Fibroblast of the aortic adventitia (primary cell): ENCODE measurements around the gene FBXL3. TPM values are rescaled to one million over a fixed set of nuclear protein-coding genes. Genes with fewer than 3 reads are reported as not detected.

ENCODE experiments used
- DNase-seq: peaks from one replicate; pipeline ENCODE4 v3.0.0-alpha.2; 2010; ENCODE audit warnings: low read depth
- H3K4me3 ChIP-seq: 2 replicates; pipeline ENCODE4 v1.5.1; 2011; ENCODE audit warnings: low read depth, mild to moderate bottlenecking, control low read depth, low read length, moderate library complexity
- total RNA-seq: library from RNA; depleted of rRNA; stranded (reverse); fragments of >200 nt; gene quantifications from 2 replicates; pipeline ENCODE4 v1.2.3, GENCODE V29; 2012; ENCODE audit warnings: low replicate concordance
- TF ChIP-seq, protein P1 (sequence below): IDR thresholded peaks from 2 replicates; pipeline ENCODE4 v1.5.1; 2011; ENCODE audit warnings: mild to moderate bottlenecking, low read length, control low read depth, inconsistent platforms; ENCODE audit not compliant: insufficient read depth

The FBXL3 gene
- total RNA-seq, 1 donor, result 78.8 TPM

DNA sequence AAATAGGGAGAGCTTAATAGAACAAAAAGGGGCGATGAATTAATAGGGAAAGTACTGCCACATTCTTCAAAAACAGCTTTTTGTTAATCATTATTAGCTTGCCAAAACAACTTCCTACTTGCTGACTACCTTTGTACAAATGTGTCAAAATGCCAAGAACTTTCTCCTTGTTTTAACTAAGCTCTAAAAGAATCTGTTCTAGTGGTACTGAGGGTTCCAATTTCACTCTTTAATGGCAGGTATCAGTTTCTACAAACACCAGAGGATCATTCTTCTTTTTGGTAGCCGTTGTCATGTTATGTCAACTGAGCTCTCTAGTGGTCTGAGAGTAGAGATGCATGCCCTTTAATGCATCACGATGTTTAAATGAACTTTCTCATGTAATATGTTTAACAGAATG, 29.4 kb upstream of the FBXL3 start:
- no peak overlapping the region for H3K4me3 ChIP-seq
- TF ChIP-seq, protein P1, sequence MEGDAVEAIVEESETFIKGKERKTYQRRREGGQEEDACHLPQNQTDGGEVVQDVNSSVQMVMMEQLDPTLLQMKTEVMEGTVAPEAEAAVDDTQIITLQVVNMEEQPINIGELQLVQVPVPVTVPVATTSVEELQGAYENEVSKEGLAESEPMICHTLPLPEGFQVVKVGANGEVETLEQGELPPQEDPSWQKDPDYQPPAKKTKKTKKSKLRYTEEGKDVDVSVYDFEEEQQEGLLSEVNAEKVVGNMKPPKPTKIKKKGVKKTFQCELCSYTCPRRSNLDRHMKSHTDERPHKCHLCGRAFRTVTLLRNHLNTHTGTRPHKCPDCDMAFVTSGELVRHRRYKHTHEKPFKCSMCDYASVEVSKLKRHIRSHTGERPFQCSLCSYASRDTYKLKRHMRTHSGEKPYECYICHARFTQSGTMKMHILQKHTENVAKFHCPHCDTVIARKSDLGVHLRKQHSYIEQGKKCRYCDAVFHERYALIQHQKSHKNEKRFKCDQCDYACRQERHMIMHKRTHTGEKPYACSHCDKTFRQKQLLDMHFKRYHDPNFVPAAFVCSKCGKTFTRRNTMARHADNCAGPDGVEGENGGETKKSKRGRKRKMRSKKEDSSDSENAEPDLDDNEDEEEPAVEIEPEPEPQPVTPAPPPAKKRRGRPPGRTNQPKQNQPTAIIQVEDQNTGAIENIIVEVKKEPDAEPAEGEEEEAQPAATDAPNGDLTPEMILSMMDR, result no peak
- no peak for DNase-seq

DNA sequence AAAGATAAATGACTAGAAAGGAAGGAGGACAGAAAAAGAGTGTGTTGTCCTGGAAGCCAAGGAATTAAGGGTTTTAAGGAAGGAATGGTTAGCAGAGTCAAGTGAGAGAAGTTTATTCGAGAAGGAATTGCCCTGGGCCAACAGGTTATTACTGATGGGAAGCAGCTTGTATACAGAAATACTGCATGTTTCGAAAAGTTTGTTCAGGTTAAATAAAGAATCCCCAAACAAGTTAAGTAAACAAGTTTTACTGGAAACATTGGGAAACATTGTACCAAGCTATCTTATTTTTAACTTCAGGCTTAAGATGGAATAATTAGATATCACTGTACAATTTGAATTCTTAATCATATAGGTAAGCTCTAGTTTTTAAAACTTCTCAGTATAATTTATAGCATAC, 28.2 kb upstream of the FBXL3 start:
- TF ChIP-seq, protein P1, result no peak
- no peak for DNase-seq
- no peak overlapping the region for H3K4me3 ChIP-seq

DNA sequence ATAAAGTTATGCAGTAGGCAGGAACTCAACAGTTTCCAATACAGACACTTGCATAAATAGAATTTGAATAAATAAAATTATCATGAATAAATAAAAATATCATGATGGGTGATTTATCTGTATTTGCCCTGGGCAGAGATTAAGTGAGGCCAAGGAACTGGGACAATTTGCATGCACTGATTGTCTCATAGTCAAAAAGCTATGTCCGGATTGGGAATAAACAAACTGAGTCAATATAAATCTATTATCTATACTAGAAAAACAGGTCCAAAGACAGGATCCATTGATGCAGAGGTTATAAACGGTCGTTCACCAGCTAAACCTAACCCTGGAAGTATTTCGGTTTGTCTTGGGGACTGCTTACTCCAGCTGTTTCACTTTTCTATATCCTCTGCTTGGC, 26.2 kb upstream of the FBXL3 start:
- no peak for DNase-seq
- TF ChIP-seq, protein P1, result no peak

DNA sequence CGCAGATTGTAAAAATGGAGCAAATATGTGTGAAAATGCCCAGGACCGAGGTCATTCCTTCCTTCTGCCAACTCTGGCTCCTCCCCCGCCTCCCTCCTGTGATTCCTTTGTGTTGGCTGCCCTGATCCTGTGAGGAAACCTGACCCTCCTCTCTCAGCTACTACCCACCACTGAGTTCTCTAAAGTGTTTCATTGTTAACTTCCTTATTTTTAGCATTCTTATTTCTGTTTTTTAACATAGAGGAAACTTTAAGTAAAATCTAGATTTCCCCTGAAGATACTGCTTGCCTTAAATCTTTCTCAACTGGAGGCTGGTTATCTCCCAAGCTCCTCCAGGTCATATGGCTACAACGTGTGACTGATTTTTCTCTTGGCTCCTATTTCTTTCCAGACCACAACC, 21.7 kb upstream of the FBXL3 start:
- DNase-seq, result peak; percentile 3
- no peak overlapping the region for H3K4me3 ChIP-seq
- TF ChIP-seq, protein P1, result no peak

More for the DNA sequence above, 26.2 kb upstream of the FBXL3 start:
- H3K4me3 ChIP-seq, result no peak overlapping the region

DNA sequence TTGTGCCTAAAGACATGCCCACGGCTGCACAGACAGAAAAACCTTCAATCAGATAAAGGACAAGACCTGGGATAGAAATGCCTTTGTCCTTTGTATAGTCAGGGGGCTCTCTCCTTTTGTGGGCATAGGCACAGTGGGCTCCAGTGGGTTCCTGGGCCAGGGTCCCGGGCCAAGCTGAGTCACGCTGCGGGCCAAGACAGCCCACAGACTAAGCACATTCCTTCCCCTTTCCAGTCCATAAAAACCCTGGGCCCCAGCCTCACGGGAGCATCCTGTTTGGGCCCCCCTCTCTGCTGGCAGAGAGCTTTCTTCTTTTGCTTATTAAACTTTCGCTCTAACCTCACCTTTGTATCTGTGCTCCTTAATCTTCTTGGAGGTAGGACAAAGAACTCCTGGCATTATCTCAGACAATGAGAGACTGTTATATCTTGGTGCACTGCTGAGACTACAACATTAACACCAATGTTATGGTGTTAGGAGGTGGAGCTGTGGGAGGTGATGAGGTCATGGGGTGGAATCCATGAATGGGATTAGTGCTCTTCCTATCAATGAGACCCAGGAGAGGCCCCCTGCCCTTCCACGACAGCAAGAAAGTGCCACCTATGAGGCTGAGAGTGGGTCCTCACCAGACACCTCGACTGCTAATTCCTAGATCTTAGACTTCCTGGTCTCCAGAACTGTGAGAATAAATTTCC, 20.8 kb upstream of the FBXL3 start:
- TF ChIP-seq, protein P1, result no peak
- no peak overlapping the region for H3K4me3 ChIP-seq
- DNase-seq, result no peak

DNA sequence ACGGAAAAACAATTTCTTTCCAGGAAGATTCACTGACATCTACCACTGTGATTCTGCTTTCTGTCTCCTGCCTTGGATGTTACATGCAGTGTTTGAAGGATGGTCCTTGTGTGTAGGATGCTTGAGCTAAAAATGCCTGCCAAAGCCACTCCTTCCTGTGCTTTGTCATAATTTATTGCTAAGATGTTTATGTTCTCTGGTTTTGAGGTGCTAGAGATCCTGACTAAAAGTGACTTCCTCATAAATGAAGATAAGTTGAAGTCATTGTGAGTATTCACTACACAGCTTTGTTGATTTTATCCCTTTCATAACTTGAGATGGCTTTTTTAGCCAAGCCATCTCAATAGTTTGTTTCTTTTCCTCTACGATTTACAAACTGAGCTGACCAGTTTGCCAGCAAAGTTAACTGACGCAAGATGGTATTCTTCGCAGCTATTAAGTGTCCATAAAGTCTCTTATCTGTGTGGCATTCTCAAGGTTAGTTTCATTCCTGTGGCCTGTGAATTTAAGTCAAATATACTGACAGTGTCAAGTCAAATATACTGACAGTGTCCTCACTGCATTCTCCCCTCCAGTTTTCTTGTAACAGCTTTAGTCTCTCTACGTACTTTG, 15.7 kb upstream of the FBXL3 start:
- DNase-seq, result no peak
- TF ChIP-seq, protein P1, result no peak
- H3K4me3 ChIP-seq, result no peak overlapping the region

DNA sequence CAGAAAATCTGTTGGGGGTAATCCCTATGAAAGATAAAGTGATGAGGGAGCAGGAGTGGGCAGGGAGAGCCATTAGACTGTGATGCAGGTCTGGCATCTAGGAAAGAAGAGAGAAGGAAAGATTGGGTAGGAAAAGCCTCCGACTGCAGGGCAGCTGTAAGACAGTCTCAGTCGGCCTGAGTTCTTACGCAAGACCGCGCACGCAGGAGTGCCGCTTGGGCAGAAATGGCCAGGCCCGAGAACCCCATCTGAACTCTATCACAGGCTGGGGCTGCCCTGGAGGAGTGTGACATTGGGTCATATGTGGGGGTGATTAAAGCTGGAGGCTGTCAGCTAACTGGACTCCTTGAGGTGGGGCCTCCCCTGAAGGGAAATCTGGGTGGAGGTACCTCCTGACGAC, 13.9 kb upstream of the FBXL3 start:
- H3K4me3 ChIP-seq, result no peak overlapping the region
- TF ChIP-seq, protein P1, result no peak
- DNase-seq, result no peak
